Upper lobe of left lung (tissue), 6 donors: ENCODE measurements around the gene CYP2U1. TPM values are rescaled to one million over a fixed set of nuclear protein-coding genes. Genes with fewer than 3 reads are reported as not detected.
A peak's percentile ranks its signal among the peaks of the same experiment; 100 is the strongest.

Experiments used
- ATAC-seq, 2 donors: fragments of 200-7000 bp; cut with Tn5 transposase; one replicate each; pipeline ENCODE4 v1.9.1; 2022; ENCODE audit warnings: mild to moderate bottlenecking in 2 of 2, moderate library complexity in 2 of 2; ENCODE audit not compliant: low FRiP score in 2 of 2
- DNase-seq, 2 donors: peaks; one replicate each; pipeline ENCODE4 v3.0.0-alpha.2; 2019 to 2020
- H3K27ac ChIP-seq, 4 donors: fragments of 200-600 bp; sonication (generic); one replicate each; pipeline ENCODE4 v1.5.1; 2016 to 2019
- H3K27me3 ChIP-seq, 4 donors: fragments of 200-600 bp; sonication (generic); one replicate each; pipeline ENCODE4 v1.5.1; 2017 to 2019
- H3K36me3 ChIP-seq, 4 donors: fragments of 200-600 bp; sonication (generic); one replicate each; pipeline ENCODE4 v1.5.1; 2016 to 2019
- H3K4me1 ChIP-seq, 4 donors: fragments of 200-600 bp; sonication (generic); one replicate each; pipeline ENCODE4 v1.5.1; 2018 to 2019
- H3K4me3 ChIP-seq, 4 donors: fragments of 200-600 bp; sonication (generic); one replicate each; pipeline ENCODE4 v1.5.1; 2017 to 2019; ENCODE audit warnings: mild to moderate bottlenecking in 2 of 4, moderate library complexity in 1 of 4
- H3K9me3 ChIP-seq, 4 donors: fragments of 200-600 bp; sonication (generic); one replicate each; pipeline ENCODE4 v1.5.1; 2018 to 2019
- CTCF ChIP-seq, 6 experiments: fragments of 450-650 bp in 4 of 6; fragments of 200-600 bp in 2 of 6; sonication (generic) in 2 of 6; IDR thresholded peaks; one replicate each; pipeline ENCODE4 v1.5.1; 2016 to 2019; ENCODE audit warnings: antibody characterized with exemption in 6 of 6
- EP300 ChIP-seq, 4 donors: sonication (generic); formaldehyde crosslinking; IDR thresholded peaks; one replicate each; pipeline ENCODE4 v1.5.1; 2017; ENCODE audit warnings: antibody characterized with exemption in 4 of 4, control low read depth in 2 of 4
- POLR2A ChIP-seq, 4 donors: fragments of 450-650 bp; IDR thresholded peaks; one replicate each; pipeline ENCODE4 v1.5.1; 2016 to 2017; ENCODE audit warnings: antibody characterized with exemption in 4 of 4, mild to moderate bottlenecking in 2 of 4
- POLR2AphosphoS5 ChIP-seq, 2 donors: sonication (generic); formaldehyde crosslinking; IDR thresholded peaks; one replicate each; pipeline ENCODE4 v1.5.1; 2017; ENCODE audit warnings: antibody characterized with exemption in 2 of 2
- WGBS, 2 donors: methylation state at CpG; one replicate each; pipeline ENCODE4 v1.1.5; 2017 to 2018; 5-methylcytosine and 5-hydroxymethylcytosine counted together
- total RNA-seq, 6 donors: library from RNA; depleted of rRNA in 4 of 6; stranded (reverse); fragments of >200 nt in 4 of 6; gene quantifications; one replicate each; pipeline versions ENCODE4 v1.1.0 to v1.2.1, GENCODE V29; 2016 to 2021
- donor health status: DM: no; HTN: no; CAD: no; lungs with moderate emphysema.
- donor health status: DM: no; HTN: yes; CAD: no; lungs with severe emphysema.

The CYP2U1 gene
- total RNA-seq, 6 donors from 2014 or later, result 3.1 to 8.3 (median 6.1) TPM

GRCh38 chr4:107989537-107990386 is 58.4 kb downstream of the CYP2U1 start, which contains the start of gene HADH:
TSS of gene HADH (plus strand) at chr4:107989889. CDS start at chr4:107989933, 44 bp downstream.
- H3K27me3 ChIP-seq, result no peaks in the 10 kb centered on the region
- peak; percentile 97 to 99 for DNase-seq
- peak within 1 kb of the TSS; percentile 82 to 91 (median 88) for H3K27ac ChIP-seq
- no peaks in the 10 kb centered on the region for H3K9me3 ChIP-seq
- 0% methylated on average over 13 to 43 of the region's 78 CpGs for WGBS, 2 donors
- peak within 1 kb of the TSS; percentile 72 to 83 (median 73) for H3K4me3 ChIP-seq
- peaks cover 22 to 57% (median 41%) of the 10 kb centered on the region in 4 donors for H3K4me1 ChIP-seq
- TF ChIP-seq POLR2A (IDR thresholded peaks at IDR 0.05) (peak in 3 of 4 donors; percentile 85 to 96 (median 89)), CTCF (IDR thresholded peaks at IDR 0.05) (peak in 1 of 6 experiments; percentile 13), EP300 (IDR thresholded peaks at IDR 0.05) (peak in 1 of 4 donors; percentile 40), POLR2AphosphoS5 (IDR thresholded peaks at IDR 0.05) (peak; percentile 77 to 96)
- peak; percentile 99 to 100 for ATAC-seq
- H3K36me3 ChIP-seq, result no peaks in the 10 kb centered on the region

GRCh38 chr4:107991945-107992630 is 60.7 kb downstream of the CYP2U1 start:
- Histone ChIP-seq H3K27me3 (no peaks in the 10 kb centered on the region), H3K4me3 (no peak overlapping the region), H3K9me3 (no peaks in the 10 kb centered on the region), H3K36me3 (no peaks in the 10 kb centered on the region), H3K4me1 (peaks cover 24 to 65% (median 41%) of the 10 kb centered on the region in 4 donors), H3K27ac (no peak overlapping the region)
- WGBS, 2 donors, result 70 to 77% methylated on average over 3 of the region's 3 CpGs
- no peak for ATAC-seq
- no peak for DNase-seq
- TF ChIP-seq POLR2A (IDR thresholded peaks at IDR 0.05) (no peak), POLR2AphosphoS5 (IDR thresholded peaks at IDR 0.05) (no peak), EP300 (IDR thresholded peaks at IDR 0.05) (no peak), CTCF (IDR thresholded peaks at IDR 0.05) (no peak)

- H3K27ac ChIP-seq, result no peak overlapping the region
- TF ChIP-seq CTCF (IDR thresholded peaks at IDR 0.05), result no peak
- TF ChIP-seq EP300 (IDR thresholded peaks at IDR 0.05), result no peak
- TF ChIP-seq POLR2A (IDR thresholded peaks at IDR 0.05), result no peak
- no peak for TF ChIP-seq POLR2AphosphoS5 (IDR thresholded peaks at IDR 0.05)
- H3K4me1 ChIP-seq, result peaks cover 20 to 60% (median 41%) of the 10 kb centered on the region in 4 donors
- H3K9me3 ChIP-seq, result no peaks in the 10 kb centered on the region
- no peak for ATAC-seq
- WGBS, 2 donors, result 48 to 70% methylated on average over 3 of the region's 3 CpGs
- no peaks in the 10 kb centered on the region for H3K36me3 ChIP-seq
- DNase-seq, result no peak
- H3K4me3 ChIP-seq, result no peak overlapping the region
- no peaks in the 10 kb centered on the region for H3K27me3 ChIP-seq
Observed at GRCh38 chr4:107993969-107994368, 62.6 kb downstream of the CYP2U1 start.

- ATAC-seq (no peak), DNase-seq (no peak)
- Histone ChIP-seq H3K36me3 (no peaks in the 10 kb centered on the region), H3K4me3 (no peak overlapping the region), H3K27ac (no peak overlapping the region), H3K27me3 (no peaks in the 10 kb centered on the region), H3K9me3 (no peaks in the 10 kb centered on the region), H3K4me1 (peaks cover 20 to 57% (median 39%) of the 10 kb centered on the region in 4 donors)
- TF ChIP-seq POLR2AphosphoS5 (IDR thresholded peaks at IDR 0.05) (no peak), CTCF (IDR thresholded peaks at IDR 0.05) (no peak), POLR2A (IDR thresholded peaks at IDR 0.05) (no peak), EP300 (IDR thresholded peaks at IDR 0.05) (no peak)
Observed at GRCh38 chr4:107994894-107995293, 63.5 kb downstream of the CYP2U1 start.
